NCI-H524 treated with DMSO at 0.1 percent for 48 hours (cell line): ENCODE measurements around the gene MAST4.

Source experiments
- DNase-seq: peaks from one replicate; lab custom pipeline; 2025; lab: John Stamatoyannopoulos, UW

The MAST4 gene

DNA sequence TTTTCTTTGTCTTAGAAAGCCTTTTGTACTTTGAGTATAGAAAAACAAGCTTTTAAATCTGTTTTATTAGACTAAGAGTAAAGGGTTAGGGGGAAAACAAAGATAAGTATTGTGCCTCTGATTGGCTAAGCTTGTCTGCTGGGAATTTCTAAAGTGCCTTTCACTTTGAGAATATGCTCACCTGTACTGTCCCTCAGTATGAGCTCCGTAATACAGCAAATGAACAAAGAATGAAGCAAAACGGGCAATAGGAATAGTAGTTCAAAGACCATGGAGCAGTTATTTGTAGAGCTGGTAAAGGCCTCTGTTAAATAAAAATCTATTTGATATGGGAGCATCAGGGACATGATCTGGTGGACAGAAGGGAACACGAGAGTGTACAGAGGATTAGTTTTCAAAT lies 277.8 kb downstream of the MAST4 start:
- no peak for DNase-seq

DNA sequence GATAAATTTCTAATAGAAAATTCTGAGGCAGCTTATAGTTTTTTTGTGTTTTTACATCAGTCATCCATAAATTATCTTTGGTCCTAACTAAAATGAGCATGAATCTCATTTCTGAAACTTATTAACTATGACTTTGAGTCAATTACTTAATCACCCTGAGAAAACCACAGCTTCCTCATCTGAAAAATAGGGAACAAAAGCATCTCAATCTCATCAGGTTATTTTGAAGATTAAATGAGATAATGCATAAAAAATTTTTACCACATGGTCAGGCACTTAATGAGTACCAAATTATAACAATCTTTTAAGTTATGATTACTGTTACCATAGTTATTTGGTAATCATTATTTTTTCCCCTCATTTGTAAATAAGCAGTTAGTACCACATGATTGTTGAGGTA lies 279.1 kb downstream of the MAST4 start:
- no peak for DNase-seq

DNA sequence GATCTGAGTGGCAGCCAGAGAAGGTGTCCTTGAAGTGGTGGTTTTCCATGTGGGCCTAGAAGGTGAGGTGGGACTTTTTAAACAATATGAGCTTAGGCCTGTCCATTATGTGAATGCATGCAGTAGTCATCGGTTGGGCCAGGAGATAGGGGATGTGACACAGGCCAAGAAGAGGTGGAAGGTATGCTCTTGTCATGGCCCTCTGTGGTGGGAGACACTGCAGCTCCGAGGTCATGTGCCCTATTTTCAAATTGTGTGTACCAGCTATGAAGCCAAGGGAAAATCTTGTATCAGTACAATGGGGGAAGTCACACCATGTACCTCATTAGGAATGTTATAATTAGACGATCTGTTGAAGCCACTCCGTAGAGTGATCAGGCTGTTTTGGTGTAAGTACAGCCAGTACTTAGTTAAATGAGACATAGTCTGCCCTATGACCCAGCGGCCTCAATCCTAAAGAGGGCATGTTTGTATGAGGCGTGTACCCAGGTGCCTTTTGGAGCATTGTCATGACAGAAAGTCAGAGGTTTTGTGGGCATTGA lies 280.1 kb downstream of the MAST4 start:
- DNase-seq: no peak

DNA sequence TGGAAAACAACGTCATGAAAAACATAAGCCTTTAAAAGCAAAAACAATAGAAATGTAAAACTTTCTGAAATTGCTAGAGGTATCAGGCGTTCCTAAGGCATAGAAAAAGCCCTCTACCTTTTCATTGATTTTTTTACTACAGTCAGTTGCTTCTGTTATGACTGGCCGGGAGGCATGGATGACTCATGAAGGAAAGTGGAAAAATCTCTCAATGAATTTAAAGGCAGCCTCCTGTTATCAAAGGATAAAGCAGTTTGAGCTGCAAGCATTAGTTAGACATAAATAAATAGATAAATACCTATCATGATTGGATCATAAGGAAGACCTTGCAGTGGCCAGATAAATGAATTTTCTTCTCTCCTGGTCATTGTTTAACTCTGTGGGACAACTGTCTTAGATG lies 281.6 kb downstream of the MAST4 start:
- no peak for DNase-seq

DNA sequence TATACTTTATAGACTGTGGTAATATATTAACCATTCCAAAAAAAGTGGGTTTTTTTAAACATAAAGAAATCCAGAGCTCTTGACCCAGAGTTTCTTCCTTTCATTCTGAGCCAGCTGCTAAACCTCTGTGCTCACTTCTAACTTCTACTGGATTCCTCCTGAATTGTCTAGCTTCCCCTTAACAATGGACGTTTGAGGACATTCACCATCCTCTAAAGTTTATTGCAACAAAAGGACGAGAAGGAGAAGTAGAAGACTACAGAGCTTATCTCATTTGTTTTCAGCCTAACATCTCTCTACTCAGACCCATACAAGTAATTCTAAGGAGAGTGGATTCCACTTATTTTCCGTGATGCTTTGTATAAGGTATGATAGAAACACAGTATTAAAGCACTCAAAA lies 284.2 kb downstream of the MAST4 start:
- DNase-seq: no peak

DNA sequence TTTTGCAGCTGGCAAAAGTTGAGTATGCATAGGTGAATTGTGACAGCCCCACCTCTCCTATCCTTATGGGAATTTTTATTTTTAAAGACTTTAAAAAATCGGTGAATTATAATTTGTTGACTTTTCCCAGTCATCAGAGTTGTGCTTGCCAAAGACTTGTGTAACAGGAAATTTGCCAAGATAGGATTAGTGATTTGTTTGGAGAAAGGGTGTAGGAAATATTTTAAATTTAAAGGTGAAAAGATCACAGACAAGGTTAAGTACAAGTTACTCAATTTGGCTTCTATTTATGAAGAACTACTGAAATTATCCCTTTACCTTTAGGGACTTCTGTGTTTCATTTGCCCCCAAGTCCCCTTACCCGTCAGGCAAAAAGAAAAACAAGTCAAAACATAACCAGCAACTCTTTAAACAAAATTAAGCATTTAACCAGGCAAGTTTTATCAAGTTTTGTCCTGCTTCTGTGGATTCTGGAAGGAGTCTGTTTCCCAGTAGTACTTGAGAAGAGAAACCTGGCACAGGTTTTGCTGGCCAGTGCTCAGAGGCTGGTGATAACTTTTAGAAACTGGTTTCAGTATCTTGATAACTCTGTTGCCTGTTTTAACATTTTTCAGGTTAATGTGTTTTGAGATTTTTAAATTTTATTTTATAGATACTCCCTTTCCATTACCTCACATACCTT lies 285.4 kb downstream of the MAST4 start:
- DNase-seq: no peak

DNA sequence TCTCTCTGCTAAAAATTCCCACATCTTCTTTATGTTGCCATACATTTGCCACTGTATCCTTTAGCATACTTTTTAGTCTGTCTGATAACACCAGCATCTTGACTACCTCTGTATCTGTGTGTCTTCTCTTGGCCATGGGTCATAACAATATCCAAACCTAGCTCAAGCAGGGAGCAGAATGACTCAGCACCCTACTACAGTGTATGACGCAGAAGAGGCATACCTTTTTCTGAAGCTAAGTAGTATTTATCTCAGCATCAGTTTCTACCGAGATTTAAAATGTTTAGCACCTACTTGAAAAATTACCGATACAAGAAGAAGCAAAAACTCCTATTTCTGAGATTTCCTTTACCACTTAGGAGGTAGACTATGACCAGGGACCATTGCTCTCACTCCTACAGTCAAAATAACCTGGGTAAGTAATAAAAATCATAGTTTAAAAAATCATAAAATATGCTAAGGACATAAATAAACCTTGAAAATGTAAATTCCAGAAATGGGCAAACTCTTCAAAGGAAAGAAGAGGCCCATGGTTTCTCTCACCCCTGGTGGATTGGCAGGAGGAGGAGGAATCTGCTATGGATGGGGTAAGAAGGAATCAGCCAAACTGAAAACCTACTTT lies 286.5 kb downstream of the MAST4 start:
- DNase-seq: no peak

DNA sequence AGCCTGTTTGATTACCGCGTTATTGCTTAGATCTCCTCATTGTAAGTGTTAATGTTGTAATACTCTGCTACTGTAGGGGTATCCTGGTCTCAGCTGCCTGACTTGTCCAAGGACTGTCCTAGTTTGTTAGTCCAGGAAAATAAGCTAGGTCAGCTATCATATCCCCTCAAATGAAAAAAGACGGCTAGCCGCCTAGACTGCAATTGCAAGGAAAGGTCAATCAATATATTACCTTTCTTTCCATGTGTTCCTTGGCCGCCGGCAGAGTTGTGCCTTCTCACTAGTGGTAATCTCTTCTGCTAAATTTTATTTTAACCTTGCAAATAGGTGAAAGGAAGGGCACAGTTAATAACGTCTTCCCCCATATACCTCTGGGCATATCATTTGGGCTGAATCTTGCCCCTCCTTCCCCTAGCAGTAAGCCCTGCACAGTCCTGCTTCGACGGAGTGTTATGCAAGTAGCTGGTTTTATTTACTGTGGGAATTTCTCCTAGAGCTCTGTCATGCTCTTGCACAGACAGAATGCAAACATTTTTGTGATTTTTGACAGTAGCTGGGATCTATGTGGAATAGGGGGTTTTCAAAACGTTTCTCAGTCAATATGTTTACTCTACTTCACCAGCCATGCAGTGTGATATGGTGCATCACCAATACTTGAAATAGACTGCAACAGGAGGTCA lies 288.5 kb downstream of the MAST4 start:
- no peak for DNase-seq

DNA sequence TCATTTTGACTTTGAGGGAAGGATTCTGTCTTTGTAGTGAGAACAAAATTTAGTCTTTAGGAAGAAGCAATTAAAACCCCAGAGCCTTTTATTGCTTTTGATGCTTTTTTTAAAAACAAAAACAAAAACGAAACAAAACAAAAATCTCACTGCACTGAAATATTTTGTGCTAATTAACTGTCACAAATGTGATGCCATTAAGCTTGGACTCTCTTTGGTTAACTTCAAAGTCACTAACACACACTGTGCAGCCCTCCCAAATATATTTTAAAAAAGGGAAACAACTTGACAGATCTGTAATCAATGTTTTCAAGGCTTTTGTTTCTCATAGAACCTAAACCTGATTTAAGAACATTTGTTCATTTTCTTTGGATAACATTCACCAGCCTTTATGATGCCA lies 290.7 kb downstream of the MAST4 start:
- DNase-seq: no peak

DNA sequence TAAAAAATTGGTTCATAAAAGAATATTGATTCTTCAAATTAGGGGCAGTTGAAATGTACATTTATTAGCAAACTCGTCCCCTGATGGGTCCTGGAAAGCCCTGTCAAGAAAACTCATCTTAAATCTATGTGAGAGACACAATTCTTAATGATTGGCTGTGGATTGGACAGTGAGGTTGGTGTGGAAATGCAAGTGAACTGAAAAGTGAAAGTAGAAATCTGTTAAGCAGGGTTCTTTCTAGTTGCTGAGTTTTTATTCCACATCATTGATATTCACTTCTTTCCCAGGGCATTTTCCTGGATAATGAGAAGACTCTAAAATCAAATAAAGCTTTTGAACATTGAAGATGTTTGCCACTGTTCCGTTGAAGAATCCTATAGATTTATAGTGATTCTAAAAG lies 292.4 kb downstream of the MAST4 start:
- DNase-seq: no peak

DNA sequence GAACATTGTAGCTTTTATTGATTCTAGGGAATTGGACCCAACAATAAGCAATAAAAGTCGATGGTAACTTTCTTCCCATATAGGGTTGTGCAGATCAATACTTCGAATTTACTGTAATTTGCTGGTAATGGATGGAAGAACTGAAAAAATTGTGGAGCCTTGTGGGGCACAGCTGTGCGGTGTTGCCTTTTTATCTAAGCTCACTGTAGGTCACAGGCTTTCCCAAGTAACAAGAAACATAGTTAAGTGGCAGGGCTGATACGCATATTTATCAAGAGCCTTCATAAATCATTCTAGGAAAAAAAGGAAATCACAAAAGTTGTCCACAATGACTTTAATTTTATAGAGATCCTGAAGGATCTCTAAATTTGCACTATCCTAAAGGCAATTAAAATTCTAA lies 292.9 kb downstream of the MAST4 start:
- DNase-seq: no peak

DNA sequence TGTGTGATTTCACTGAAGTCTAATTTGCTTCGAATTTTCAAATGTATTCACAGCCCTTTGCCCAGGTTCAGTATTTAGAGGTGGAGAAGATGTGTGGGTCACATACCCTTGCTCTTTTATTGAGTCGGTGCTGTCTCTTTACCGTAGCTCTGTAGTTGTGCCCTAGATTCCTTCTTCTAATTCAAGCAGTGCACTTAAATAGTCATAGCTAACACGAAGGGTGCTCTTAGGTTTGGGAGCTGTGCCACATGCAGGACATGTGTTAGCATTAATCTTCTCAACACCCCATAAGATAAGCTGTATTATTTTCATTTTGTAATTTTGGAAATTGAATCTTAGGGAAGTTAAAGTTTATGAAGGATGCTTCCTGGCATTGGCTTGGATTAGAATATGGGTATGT lies 293.3 kb downstream of the MAST4 start:
- DNase-seq: no peak

DNA sequence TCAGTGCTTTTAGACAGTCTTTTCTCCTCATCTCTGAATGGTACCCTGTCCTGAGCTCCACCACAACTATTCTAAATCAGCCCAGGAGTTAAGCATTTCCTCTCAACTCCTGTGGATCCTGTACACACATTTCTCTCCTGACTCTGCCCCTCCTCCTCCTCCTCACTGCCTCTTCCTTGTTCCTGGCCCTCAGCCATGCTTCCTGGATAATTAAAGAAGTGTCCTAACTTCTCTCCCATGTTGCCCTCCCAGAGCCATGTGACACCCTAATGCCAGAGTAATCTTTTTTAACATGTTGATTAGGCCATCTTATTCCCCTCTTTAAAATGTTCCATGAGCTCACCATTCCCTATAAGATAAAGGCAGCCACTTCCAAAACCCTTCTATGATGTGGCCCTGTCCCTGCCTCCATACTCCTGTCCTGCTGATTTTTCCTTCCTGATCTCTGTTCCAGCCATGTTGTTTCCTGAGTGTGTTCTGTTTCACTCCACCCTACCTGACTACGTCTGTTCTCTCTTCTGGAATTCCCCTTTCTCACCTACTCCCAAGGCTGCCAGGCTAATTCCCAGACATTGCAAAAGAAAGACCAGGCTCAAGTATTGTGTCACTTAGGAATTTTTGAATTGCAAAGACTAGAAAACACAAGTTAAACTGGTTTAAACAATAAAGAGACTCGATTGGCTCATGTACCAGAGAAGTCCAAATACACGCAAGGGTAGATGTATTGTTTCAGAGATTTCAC lies 295.2 kb downstream of the MAST4 start:
- DNase-seq: no peak

DNA sequence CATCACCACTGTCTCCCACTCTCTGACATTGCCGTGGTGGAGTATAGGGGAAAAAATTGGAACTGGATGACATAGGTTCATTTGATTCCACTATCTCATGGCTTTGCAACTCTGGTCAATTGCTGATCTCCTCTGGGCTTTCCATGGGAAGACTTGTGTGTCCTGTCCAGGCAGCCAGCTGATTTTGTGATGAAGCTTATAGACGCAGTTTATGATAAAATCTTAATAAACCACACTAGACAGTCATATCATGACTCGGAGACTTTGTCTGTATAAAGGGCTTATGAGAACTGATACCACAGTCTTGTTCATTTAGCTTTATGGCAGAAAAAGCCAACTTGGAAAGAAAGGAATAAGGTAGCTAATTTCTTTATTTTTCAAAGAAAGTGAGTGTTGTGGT lies 296.5 kb downstream of the MAST4 start:
- no peak for DNase-seq

DNA sequence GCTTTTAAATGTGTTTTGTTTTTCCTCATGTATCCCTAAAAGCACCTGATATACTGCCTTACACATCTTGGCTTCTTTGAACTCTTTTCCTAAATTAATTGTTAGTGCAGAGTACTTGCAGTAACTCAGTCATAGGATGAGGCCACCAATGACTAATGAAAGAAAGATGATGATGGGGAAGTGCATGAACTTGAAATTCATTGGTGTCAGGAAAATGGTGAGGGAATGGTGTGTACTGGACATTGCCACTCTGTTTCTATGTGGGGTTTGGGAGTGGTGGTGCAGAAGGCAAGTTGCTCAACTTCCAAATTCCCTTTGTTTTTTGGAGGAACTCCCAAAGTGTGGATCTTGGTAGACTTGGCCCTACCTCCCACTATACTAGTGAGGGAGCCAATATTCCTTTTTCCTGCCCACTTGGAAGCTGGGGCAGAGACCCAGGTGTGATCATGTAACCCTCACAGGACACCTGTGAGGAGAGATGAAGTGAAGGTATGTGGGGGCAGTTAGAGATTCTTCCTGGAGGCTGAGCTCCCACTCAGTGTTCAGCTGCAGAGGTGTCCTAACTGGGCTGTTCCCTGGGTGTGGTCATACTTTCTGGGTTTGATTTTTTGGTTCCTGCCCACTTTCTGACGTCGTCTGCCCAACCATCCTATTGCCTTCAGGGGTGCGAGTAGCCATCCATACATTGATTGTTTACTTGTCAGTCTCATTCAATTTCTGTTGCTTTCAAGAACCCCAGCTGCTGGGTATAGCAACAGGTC lies 298.5 kb downstream of the MAST4 start:
- DNase-seq: no peak

DNA sequence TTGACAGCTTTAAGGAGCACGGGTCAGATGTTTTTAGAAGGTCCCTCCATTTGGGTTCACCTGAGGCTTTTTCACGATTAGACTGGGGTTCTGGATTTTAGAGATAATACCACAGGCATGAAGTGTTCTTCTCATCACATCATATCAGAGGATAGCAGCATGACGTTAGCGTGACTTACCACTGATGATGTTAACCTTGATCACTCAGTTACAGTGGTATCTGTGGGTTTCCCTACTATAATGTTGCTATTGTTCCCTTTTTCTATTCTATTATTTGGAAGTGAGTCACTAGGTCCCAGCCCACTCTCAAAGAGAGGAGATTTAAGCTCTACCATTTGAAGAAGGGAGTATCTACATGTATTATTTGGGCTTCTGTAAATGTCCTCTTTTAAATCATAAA lies 300.0 kb downstream of the MAST4 start:
- no peak for DNase-seq

DNA sequence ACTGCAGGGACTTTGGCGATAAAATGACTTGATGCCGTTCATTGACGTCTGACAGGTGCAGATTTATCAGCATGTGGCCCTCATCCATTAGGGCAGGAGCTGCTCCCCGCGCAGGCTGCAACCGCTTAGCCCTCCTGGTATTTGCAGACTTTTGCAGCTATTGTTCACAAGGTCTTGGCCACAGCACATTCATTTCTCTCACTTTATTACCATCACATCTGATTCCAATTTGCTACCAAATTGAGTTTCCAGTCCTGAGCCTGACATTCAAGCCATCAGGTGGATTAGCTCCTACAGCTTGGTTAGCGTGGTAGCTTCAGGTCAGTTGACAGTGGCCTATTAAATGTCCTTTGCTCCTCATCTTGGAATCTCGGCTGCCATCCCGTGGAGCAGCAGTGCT lies 301.2 kb downstream of the MAST4 start:
- no peak for DNase-seq

DNA sequence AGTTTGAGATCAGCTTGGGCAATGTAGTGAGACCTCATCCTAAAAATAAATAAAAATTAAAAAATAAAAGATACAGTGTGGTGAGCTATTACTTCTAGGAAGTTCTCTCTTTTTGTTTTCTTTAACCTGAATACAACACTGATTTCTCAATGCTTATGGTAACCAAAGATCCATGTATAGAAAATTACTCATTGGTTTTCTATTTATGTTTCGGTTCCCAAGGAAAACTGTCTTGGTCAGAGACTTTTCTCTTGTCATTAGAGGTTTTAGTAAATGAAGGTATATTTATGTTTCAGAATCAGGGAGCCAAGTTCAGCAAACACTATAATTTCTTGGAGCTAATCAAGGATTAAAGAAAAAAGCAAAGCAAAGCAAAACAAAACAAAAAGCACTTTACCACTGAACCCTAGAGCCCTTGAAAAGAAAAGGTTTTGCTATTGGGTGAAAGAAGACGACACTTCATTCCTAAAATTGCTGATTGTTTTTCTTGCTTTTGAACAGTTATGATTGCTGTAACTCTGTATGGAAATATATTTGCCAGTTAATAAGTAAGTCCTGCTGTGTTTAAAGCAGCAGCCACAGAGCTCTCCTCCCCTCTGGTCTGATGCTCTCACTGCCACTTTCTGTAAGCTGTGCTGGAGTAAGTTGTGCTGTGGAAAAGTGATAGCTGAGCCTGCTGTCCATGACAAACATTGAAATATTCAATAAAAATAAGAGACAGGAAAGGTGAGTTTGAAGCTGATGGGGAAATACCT lies 302.2 kb downstream of the MAST4 start:
- DNase-seq: no peak

DNA sequence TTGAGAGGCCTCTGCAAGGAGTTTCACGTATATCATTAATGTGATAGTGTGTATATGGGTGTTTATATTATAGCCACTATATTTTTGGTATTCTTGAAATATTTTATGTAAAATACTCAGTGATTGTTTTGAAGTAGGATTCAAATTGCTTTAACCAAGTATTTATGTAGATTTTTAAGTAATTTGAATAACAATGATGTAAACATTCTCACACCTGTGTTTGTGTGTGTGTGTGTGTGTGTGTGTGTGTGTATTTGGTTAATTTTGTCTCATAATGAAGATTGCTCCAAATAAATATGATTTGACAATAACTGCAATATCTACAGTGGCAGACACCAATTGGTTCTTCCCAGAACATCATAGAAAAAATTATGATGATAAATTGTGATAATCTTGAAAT lies 307.0 kb downstream of the MAST4 start:
- DNase-seq: no peak

DNA sequence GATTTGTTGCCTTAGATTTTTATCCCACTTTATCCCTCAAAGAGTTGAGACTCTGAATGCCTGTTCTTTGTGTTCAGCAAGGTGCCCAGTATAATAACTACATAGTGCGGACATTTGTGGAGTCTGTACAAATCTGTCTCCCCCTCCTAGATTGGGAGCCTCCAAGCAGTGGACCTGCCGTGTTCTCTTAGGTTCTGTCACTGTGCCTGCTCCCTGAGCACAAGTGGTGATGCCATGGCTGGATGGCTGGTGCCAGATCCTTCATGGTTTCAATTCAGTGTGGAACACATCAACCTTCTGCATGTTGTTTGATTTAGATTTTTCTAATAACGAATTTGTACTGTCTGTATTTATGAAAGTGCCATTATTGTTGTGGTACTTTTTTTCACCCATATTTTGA lies 307.5 kb downstream of the MAST4 start:
- no peak for DNase-seq

DNA sequence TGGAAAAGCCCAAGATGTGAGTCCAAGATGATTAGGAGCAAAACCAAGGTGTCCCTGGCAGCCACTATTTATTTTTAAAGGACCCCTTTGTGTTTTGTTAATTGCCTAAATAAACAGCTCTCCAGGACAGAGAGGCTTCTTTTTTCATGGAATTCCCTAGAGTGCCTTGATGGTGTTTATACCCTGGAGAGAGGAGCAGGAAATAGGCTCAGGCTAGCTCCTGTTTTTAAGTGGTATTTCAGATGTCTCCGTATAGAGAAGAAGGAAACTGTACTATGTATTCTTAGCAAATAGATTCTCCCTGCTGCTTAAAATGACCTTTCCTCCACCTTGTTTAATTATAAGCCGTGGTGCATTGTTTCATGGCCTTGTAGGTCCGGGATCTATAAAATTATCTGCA lies 308.0 kb downstream of the MAST4 start:
- no peak for DNase-seq
